AG04450 (cell line): ENCODE results near the gene FBXL7. TPM values are rescaled to one million over a fixed set of nuclear protein-coding genes. Genes with fewer than 3 reads are reported as not detected.

ENCODE experiments used
- CTCF ChIA-PET: fragments of 300-600, 350-600 bp; formaldehyde crosslinking; extraction: SDS; loops from one replicate; lab custom pipeline; 2022; ENCODE audit warnings: antibody characterized with exemption, inconsistent platforms; lab: Charles Lee
- POLR2A ChIA-PET: fragments of 350-600 bp; formaldehyde crosslinking; extraction: SDS; loops from one replicate; lab custom pipeline; 2021; ENCODE audit warnings: antibody characterized with exemption, inconsistent platforms; lab: Yijun Ruan, JAX
- DNase-seq: peaks from one replicate; pipeline ENCODE4 v3.0.0-alpha.2; 2011; ENCODE audit warnings: low read depth, low spot score
- H3K27ac ChIP-seq: one replicate; pipeline ENCODE4 v1.5.1; 2012; ENCODE audit warnings: low read depth, low read length, control low read depth
- H3K27me3 ChIP-seq: one replicate; pipeline ENCODE4 v1.6.0; 2012; ENCODE audit warnings: low read length; ENCODE audit not compliant: control insufficient read depth, insufficient read depth
- H3K4me3 ChIP-seq: 2 replicates; pipeline ENCODE4 v1.5.1; 2011; ENCODE audit warnings: mild to moderate bottlenecking, low read depth, low read length, control low read depth
- H3K9me3 ChIP-seq: 2 replicates; pipeline ENCODE4 v1.5.1; 2012; ENCODE audit warnings: low read length; ENCODE audit not compliant: control insufficient read depth, insufficient read depth
- CTCF ChIP-seq: IDR thresholded peaks from 2 replicates; pipeline ENCODE4 v1.5.1; 2011; ENCODE audit warnings: low read depth, low read length, control low read depth, inconsistent platforms
- polyA plus RNA-seq: library from polyadenylated mRNA; depleted of rRNA; stranded (reverse); fragments of >200 nt; gene quantifications from 2 replicates; pipeline ENCODE4 v1.2.3, GENCODE V29; 2011

FBXL7 gene
- polyA plus RNA-seq, 1 experiment, result 10.4 TPM

GRCh38 chr5:15492545-15492944 lies 7.4 kb upstream of the FBXL7 start:
- Histone ChIP-seq H3K27ac (no peak overlapping the region), H3K27me3 (peaks cover 8% of the 10 kb centered on the region), H3K9me3 (no peaks in the 10 kb centered on the region), H3K4me3 (no peak overlapping the region)
- no peak for DNase-seq
- no peak for TF ChIP-seq CTCF
- CTCF ChIA-PET, result interaction anchor here (0.5 to 1.0 kb wide), 2 partner anchors 331 to 503 kb away, joined by 3 to 7 read pairs; no protein-coding TSS in a partner anchor
- POLR2A ChIA-PET, result no interaction called here

- CTCF ChIA-PET, result interaction anchor here (1.0 kb wide), 1 partner anchor 502 kb away, joined by 3 read pairs; no protein-coding TSS in a partner anchor
Observed at GRCh38 chr5:15493501-15493900, 6.5 kb upstream of the FBXL7 start.

GRCh38 chr5:15495026-15495425 lies 5.0 kb upstream of the FBXL7 start:
- no peak overlapping the region for H3K27ac ChIP-seq
- no peak overlapping the region for H3K4me3 ChIP-seq
- TF ChIP-seq CTCF, result no peak
- peaks cover 3% of the 10 kb centered on the region for H3K27me3 ChIP-seq
- no peak for DNase-seq
- H3K9me3 ChIP-seq, result no peaks in the 10 kb centered on the region
- CTCF ChIA-PET, result interaction anchor here (0.8 to 1.4 kb wide), 3 partner anchors 20 to 500 kb away, joined by 3 to 6 read pairs (median 4); no protein-coding TSS in a partner anchor
- POLR2A ChIA-PET, result no interaction called here

More at GRCh38 chr5:15493501-15493900, 6.5 kb upstream of the FBXL7 start:
- Histone ChIP-seq H3K9me3 (no peaks in the 10 kb centered on the region), H3K27ac (no peak overlapping the region), H3K27me3 (peaks cover 6% of the 10 kb centered on the region), H3K4me3 (no peak overlapping the region)
- DNase-seq, result no peak
- no peak for TF ChIP-seq CTCF
- POLR2A ChIA-PET, result no interaction called here

GRCh38 chr5:15496886-15497285 lies 3.1 kb upstream of the FBXL7 start:
- POLR2A ChIA-PET, result interaction anchor here (0.6 kb wide), 1 partner anchor 709 kb away, joined by 5 read pairs; no protein-coding TSS in a partner anchor
- Histone ChIP-seq H3K4me3 (no peak overlapping the region), H3K27ac (no peak overlapping the region), H3K27me3 (peaks cover 3% of the 10 kb centered on the region), H3K9me3 (no peaks in the 10 kb centered on the region)
- CTCF ChIA-PET, result interaction anchor here (1.2 kb wide), 1 partner anchor 186 kb away, joined by 4 read pairs; no protein-coding TSS in a partner anchor
- DNase-seq, result no peak
- no peak for TF ChIP-seq CTCF

GRCh38 chr5:15500325-15501001 lies 483 bp downstream of the FBXL7 start:
- Histone ChIP-seq H3K4me3 (peak overlapping the region; percentile 81), H3K27ac (no peak overlapping the region), H3K9me3 (no peaks in the 10 kb centered on the region), H3K27me3 (peaks cover under 1% of the 10 kb centered on the region)
- ChIA-PET CTCF (interaction anchor here (0.9 to 3.5 kb wide), 2 partner anchors 324 to 815 kb away, joined by 3 to 14 read pairs; no protein-coding TSS in a partner anchor), POLR2A (no interaction called here)
- DNase-seq, result no peak
- TF ChIP-seq CTCF, result no peak
